ENCODE results near the gene SURF4. TPM values are rescaled to one million over a fixed set of nuclear protein-coding genes. Genes with fewer than 3 reads are reported as not detected.

SURF4 gene
- total and polyA plus RNA-seq, 2 of the 13 experiments (the other 11 are each of a cell fraction or from before 2014, with no cell fraction given), result 220 to 265 TPM

- no peak for TF ChIP-seq AFF4 (CRISPR knock-in tag; IDR thresholded peaks at IDR 0.05)
- no peak for TF ChIP-seq ZNF205 (CRISPR knock-in tag; IDR thresholded peaks at IDR 0.05)
- TF ChIP-seq ZNF17 (CRISPR knock-in tag; IDR thresholded peaks at IDR 0.05), result no peak
- TF ChIP-seq PATZ1 (CRISPR knock-in tag; IDR thresholded peaks at IDR 0.05), result peak; percentile 80
- TF ChIP-seq SP1 (IDR thresholded peaks at IDR 0.05), result no peak
- peak; percentile 99 for TF ChIP-seq SP1 (CRISPR knock-in tag; IDR thresholded peaks at IDR 0.05)
- TF ChIP-seq ZNF776 (CRISPR knock-in tag; IDR thresholded peaks at IDR 0.05), result peak; percentile 55; the same call in 1 of the 2 replicates
- no peak for TF ChIP-seq ELF1 (CRISPR knock-in tag; IDR thresholded peaks at IDR 0.05)
- TF ChIP-seq SAFB2 (CRISPR knock-in tag; IDR thresholded peaks at IDR 0.05; ENCODE audit: borderline replicate concordance, low read depth), result peak; percentile 46; the same call in 1 of the 2 replicates
- peak; percentile 77; the same call in 1 of the 2 replicates for TF ChIP-seq NFAT5 (CRISPR knock-in tag; IDR thresholded peaks at IDR 0.05)
- TF ChIP-seq ZSCAN9 (CRISPR knock-in tag; IDR thresholded peaks at IDR 0.05; ENCODE audit: borderline replicate concordance), result no peak; the same call in 1 of the 2 replicates
- peak; percentile 42 for TF ChIP-seq RBM39 (IDR thresholded peaks at IDR 0.05; ENCODE audit: low read depth, low read length, poor library complexity, severe bottlenecking)
- TF ChIP-seq, protein P1, sequence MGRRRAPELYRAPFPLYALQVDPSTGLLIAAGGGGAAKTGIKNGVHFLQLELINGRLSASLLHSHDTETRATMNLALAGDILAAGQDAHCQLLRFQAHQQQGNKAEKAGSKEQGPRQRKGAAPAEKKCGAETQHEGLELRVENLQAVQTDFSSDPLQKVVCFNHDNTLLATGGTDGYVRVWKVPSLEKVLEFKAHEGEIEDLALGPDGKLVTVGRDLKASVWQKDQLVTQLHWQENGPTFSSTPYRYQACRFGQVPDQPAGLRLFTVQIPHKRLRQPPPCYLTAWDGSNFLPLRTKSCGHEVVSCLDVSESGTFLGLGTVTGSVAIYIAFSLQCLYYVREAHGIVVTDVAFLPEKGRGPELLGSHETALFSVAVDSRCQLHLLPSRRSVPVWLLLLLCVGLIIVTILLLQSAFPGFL (CRISPR knock-in tag; IDR thresholded peaks at IDR 0.05), result no peak
- no peak for TF ChIP-seq JUND (CRISPR knock-in tag; IDR thresholded peaks at IDR 0.05)
- TF ChIP-seq TBX3 (IDR thresholded peaks at IDR 0.05; ENCODE audit: borderline replicate concordance), result no peak
- TF ChIP-seq GABPA (IDR thresholded peaks at IDR 0.05; ENCODE audit: low read depth, low read length), result peak; percentile 59
- peak; percentile 52; the same call in 1 of the 2 replicates for TF ChIP-seq GABPA (CRISPR knock-in tag; IDR thresholded peaks at IDR 0.05; ENCODE audit: low read depth)
Measured at GRCh38 chr9:133375724-133376654, at the start of gene SURF4, which contains the start of gene STKLD1 (continued).
